PC-3 (cell line): ENCODE data around the gene ERCC6L2.

Source experiments
- EZH2 ChIP-seq: fragments of 300-600 bp; sonication (generic); IDR thresholded peaks from one replicate; pipeline ENCODE4 v1.6.1; 2017; ENCODE audit warnings: antibody characterized with exemption, mild to moderate bottlenecking, low read length; ENCODE audit not compliant: unreplicated experiment
- TF ChIP-seq, protein P1 (sequence below): fragments of 300-600 bp; sonication (generic); conservative IDR thresholded peaks from 2 replicates; pipeline ENCODE4 v1.5.1; 2017; ENCODE audit warnings: antibody characterized with exemption, low read depth, mild to moderate bottlenecking, low read length

DNA sequence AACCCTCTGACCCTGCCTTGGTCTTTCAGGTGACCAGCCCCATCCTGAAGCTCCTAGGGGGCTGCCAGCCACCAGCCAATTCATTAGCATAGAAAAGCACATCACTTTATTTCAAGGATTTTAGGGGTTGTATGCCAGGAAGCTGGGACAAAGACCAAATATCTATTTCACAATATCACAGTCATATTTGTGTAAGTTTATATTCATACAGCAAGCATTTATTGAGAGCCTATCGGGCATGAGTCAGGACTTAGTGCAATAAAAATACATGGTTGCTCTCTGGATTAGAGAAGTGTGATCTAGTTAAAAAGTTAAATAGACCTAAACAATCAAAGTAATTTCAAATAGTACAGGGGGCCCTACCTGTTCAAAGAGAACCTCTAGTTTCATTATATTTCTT is 113.8 kb downstream of the ERCC6L2 start:
- no peak for TF ChIP-seq EZH2
- TF ChIP-seq, protein P1, sequence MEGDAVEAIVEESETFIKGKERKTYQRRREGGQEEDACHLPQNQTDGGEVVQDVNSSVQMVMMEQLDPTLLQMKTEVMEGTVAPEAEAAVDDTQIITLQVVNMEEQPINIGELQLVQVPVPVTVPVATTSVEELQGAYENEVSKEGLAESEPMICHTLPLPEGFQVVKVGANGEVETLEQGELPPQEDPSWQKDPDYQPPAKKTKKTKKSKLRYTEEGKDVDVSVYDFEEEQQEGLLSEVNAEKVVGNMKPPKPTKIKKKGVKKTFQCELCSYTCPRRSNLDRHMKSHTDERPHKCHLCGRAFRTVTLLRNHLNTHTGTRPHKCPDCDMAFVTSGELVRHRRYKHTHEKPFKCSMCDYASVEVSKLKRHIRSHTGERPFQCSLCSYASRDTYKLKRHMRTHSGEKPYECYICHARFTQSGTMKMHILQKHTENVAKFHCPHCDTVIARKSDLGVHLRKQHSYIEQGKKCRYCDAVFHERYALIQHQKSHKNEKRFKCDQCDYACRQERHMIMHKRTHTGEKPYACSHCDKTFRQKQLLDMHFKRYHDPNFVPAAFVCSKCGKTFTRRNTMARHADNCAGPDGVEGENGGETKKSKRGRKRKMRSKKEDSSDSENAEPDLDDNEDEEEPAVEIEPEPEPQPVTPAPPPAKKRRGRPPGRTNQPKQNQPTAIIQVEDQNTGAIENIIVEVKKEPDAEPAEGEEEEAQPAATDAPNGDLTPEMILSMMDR = no peak
